Epithelial cell of alveolus of lung (primary cell): ENCODE results near the gene PDE7B. TPM values are rescaled to one million over a fixed set of nuclear protein-coding genes. Genes with fewer than 3 reads are reported as not detected.

Source experiments
- total RNA-seq: library from RNA; depleted of rRNA; stranded (reverse); fragments of >200 nt; gene quantifications from 2 replicates; pipeline ENCODE4 v1.2.1, GENCODE V29; 2015

Gene PDE7B
- total RNA-seq, result 5.0 and 34.0 TPM in 2 replicates

GRCh38 chr6:135851442-135852271 lies at the start of gene PDE7B:
Gene PDE7B, plus strand, starts transcription at chr6:135851701.

